PC-9 (cell line): Measurements from ENCODE around the gene SEMA3B. TPM values are rescaled to one million over a fixed set of nuclear protein-coding genes. Genes with fewer than 3 reads are reported as not detected.

ENCODE experiments used
- BruUV-seq: library from RNA; stranded (reverse); fragments of 400-500 nt; replicated peaks from 2 replicates; lab custom pipeline; 2021; lab: Mats Ljungman, UMichigan
- CTCF ChIA-PET: fragments of 300-600 bp; sonication (Branson Sonifier 250); formaldehyde crosslinking; loops from one replicate; lab custom pipeline; 2022; ENCODE audit warnings: antibody characterized with exemption; lab: Charles Lee
- POLR2A ChIA-PET: fragments of 300-600 bp; sonication (Branson Sonifier 250); formaldehyde crosslinking; loops from one replicate; lab custom pipeline; 2022; ENCODE audit warnings: antibody characterized with exemption; ENCODE audit not compliant: unreplicated experiment; lab: Charles Lee
- DNase-seq, 2 experiments: peaks; one replicate each; pipeline versions ENCODE4 v3.0.0 to v3.0.0-alpha.2; 2015 to 2022; ENCODE audit warnings: mixed read lengths in 1 of 2
- H2AFZ ChIP-seq: fragments of 200-600 bp; sonication (generic); 2 replicates; pipeline ENCODE4 v1.8.1; 2017; ENCODE audit warnings: antibody characterized with exemption
- H3F3A ChIP-seq: fragments of 200-600 bp; sonication (generic); 2 replicates; pipeline ENCODE4 v1.8.1; 2017; ENCODE audit warnings: antibody characterized with exemption, mild to moderate bottlenecking, low read depth; ENCODE audit not compliant: insufficient read depth
- H3K27ac ChIP-seq: fragments of 200-600 bp; sonication (generic); 2 replicates; pipeline ENCODE4 v1.6.1; 2016; ENCODE audit warnings: mixed run types
- H3K27me3 ChIP-seq: fragments of 200-600 bp; sonication (generic); 2 replicates; pipeline ENCODE4 v1.6.1; 2016; ENCODE audit warnings: low read depth, mixed run types; ENCODE audit not compliant: insufficient read depth
- H3K36me3 ChIP-seq: fragments of 200-600 bp; sonication (generic); 2 replicates; pipeline ENCODE4 v1.6.1; 2016; ENCODE audit warnings: low read depth, mixed run types
- H3K4me1 ChIP-seq: fragments of 200-600 bp; sonication (generic); replicated peaks from 2 replicates; pipeline ENCODE4 v1.6.1; 2016; ENCODE audit warnings: mixed run types; ENCODE audit not compliant: insufficient read depth
- H3K4me2 ChIP-seq: fragments of 200-600 bp; sonication (generic); 2 replicates; pipeline ENCODE4 v1.6.1; 2017; ENCODE audit warnings: mixed run types
- H3K4me3 ChIP-seq: fragments of 200-600 bp; sonication (generic); 2 replicates; pipeline ENCODE4 v1.6.1; 2016; ENCODE audit warnings: mixed run types
- H3K79me2 ChIP-seq: fragments of 200-600 bp; sonication (generic); 2 replicates; pipeline ENCODE4 v1.6.1; 2017; ENCODE audit warnings: low read depth, mixed run types
- H3K9me2 ChIP-seq: fragments of 200-600 bp; sonication (generic); 2 replicates; pipeline ENCODE4 v1.8.1; 2017; ENCODE audit warnings: mild to moderate bottlenecking; ENCODE audit not compliant: insufficient read depth
- H3K9me3 ChIP-seq: fragments of 200-600 bp; sonication (generic); 2 replicates; pipeline ENCODE4 v1.8.1; 2016; ENCODE audit warnings: low read depth; ENCODE audit not compliant: insufficient read depth
- H4K20me1 ChIP-seq: fragments of 200-600 bp; sonication (generic); 2 replicates; pipeline ENCODE4 v1.8.1; 2017; ENCODE audit not compliant: insufficient read depth
- EZH2 ChIP-seq: fragments of 200-600 bp; sonication (generic); IDR thresholded peaks from 2 replicates; pipeline ENCODE4 v1.8.0; 2017; ENCODE audit warnings: antibody characterized with exemption, low read depth
- intact Hi-C: fragments of 100-400 bp; cut with micrococcal nuclease; formaldehyde crosslinking; loops from one replicate; pipeline ENCODE4 v1.10.0; 2022; ENCODE audit not compliant: unreplicated experiment
- microRNA-seq: library from miRNA; unstranded; fragments of <30 nt; microRNA quantifications from one replicate; pipeline ENCODE4 v1.2.0, GENCODE V29; 2021; ENCODE audit warnings: borderline number of aligned reads, borderline replicate concordance
- total RNA-seq: library from RNA; stranded (reverse); gene quantifications from 2 replicates; pipeline ENCODE4 v1.2.3, GENCODE V29; 2021
- TF ChIP-seq, protein P1 (sequence below): fragments of 200-600 bp; sonication (generic); conservative IDR thresholded peaks from 2 replicates; pipeline ENCODE4 v1.6.1; 2017; ENCODE audit warnings: mixed run types, antibody characterized with exemption, mild to moderate bottlenecking, moderate library complexity

The SEMA3B gene
- total RNA-seq, 1 experiment from 2014 or later: 52.4 TPM

DNA sequence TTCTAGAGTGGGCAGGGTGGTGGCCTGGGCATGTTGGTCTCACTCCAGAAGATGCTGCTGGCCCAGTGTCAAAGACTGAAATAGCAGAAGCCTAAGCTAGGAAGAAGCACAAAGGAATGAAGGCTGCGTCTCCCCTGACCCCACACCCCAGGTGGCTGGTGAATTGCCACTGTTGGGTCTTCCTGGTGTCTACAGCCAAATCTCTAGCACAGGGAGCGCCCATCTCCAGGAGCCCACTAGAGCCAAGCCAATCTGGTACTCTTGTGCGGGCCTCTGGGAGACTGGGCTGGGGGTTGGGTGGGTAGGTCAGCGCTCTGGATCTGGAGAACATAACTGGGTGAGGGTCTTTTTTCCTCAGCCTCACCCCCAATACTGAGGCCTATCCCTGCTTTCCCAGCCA, 58.2 kb downstream of the SEMA3B start:
- H3K79me2 ChIP-seq: peaks cover 17% of the 10 kb centered on the region
- H3K4me3 ChIP-seq: peak overlapping the region; percentile 90
- H3K27me3 ChIP-seq: no peaks in the 10 kb centered on the region
- DNase-seq: no peak
- no peaks in the 10 kb centered on the region for H3K36me3 ChIP-seq
- H3K27ac ChIP-seq: no peak overlapping the region
- CTCF ChIA-PET: no interaction called here
- peaks cover 21% of the 10 kb centered on the region for H3F3A ChIP-seq
- H3K4me1 ChIP-seq: peaks cover 3% of the 10 kb centered on the region; the same call in 1 of the 2 replicates
- no peaks in the 10 kb centered on the region for H3K9me3 ChIP-seq
- peak overlapping the region; percentile 94 for H3K4me2 ChIP-seq
- BruUV-seq: TSS peak; percentile 28
- no peaks in the 10 kb centered on the region; the same call in 1 of the 2 replicates for H4K20me1 ChIP-seq
- POLR2A ChIA-PET: no interaction called here
- no peak for TF ChIP-seq EZH2
- TF ChIP-seq, protein P1, sequence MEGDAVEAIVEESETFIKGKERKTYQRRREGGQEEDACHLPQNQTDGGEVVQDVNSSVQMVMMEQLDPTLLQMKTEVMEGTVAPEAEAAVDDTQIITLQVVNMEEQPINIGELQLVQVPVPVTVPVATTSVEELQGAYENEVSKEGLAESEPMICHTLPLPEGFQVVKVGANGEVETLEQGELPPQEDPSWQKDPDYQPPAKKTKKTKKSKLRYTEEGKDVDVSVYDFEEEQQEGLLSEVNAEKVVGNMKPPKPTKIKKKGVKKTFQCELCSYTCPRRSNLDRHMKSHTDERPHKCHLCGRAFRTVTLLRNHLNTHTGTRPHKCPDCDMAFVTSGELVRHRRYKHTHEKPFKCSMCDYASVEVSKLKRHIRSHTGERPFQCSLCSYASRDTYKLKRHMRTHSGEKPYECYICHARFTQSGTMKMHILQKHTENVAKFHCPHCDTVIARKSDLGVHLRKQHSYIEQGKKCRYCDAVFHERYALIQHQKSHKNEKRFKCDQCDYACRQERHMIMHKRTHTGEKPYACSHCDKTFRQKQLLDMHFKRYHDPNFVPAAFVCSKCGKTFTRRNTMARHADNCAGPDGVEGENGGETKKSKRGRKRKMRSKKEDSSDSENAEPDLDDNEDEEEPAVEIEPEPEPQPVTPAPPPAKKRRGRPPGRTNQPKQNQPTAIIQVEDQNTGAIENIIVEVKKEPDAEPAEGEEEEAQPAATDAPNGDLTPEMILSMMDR: no peak
- H2AFZ ChIP-seq: no peak overlapping the region
- intact Hi-C loops: no loop called here
- no peaks in the 10 kb centered on the region for H3K9me2 ChIP-seq

Small RNA genes within 50 kb of the gene (microRNA-seq; reads per million reads assigned to microRNA genes)
- not detected for gene MIR5787

Other genes with a start within 250 kb of the SEMA3B start
- 87.7 and 90.2 TPM in 2 replicates for gene RBM5, start 180.2 kb upstream of the SEMA3B start, total RNA-seq
- 34.0 and 49.1 TPM in 2 replicates for gene SEMA3F, start 113.8 kb upstream of the SEMA3B start, total RNA-seq
- gene GNAT1, start 77.5 kb upstream of the SEMA3B start, total RNA-seq: 0.48 TPM in 1 of 2 replicates, not detected in the other
- 0.33 and 0.37 TPM in 2 replicates for gene SLC38A3, start 63.9 kb upstream of the SEMA3B start, total RNA-seq
- gene GNAI2, start 32.9 kb upstream of the SEMA3B start, total RNA-seq: 156 and 201 TPM in 2 replicates
- gene LSMEM2, start 9.9 kb downstream of the SEMA3B start, total RNA-seq: 0.35 and 0.55 TPM in 2 replicates
- gene IFRD2, start 23.3 kb downstream of the SEMA3B start, total RNA-seq: 93.1 and 118 TPM in 2 replicates
- 10.2 and 12.2 TPM in 2 replicates for gene HYAL3, start 30.3 kb downstream of the SEMA3B start, total RNA-seq
- gene NAA80, start 30.3 kb downstream of the SEMA3B start, total RNA-seq: 25.2 and 25.7 TPM in 2 replicates
- gene HYAL1, start 34.4 kb downstream of the SEMA3B start, total RNA-seq: 1.3 and 1.9 TPM in 2 replicates
- 29.6 and 41.6 TPM in 2 replicates for gene HYAL2, start 53.6 kb downstream of the SEMA3B start, total RNA-seq
- gene TUSC2, start 59.1 kb downstream of the SEMA3B start, total RNA-seq: 24.7 and 28.5 TPM in 2 replicates
- 15.9 and 17.7 TPM in 2 replicates for gene RASSF1, start 71.7 kb downstream of the SEMA3B start, total RNA-seq
- 4.4 and 8.7 TPM in 2 replicates for gene ZMYND10, start 76.6 kb downstream of the SEMA3B start, total RNA-seq
- gene NPRL2, start 81.6 kb downstream of the SEMA3B start, total RNA-seq: 24.1 and 25.4 TPM in 2 replicates
- 15.7 and 19.3 TPM in 2 replicates for gene CYB561D2, start 81.7 kb downstream of the SEMA3B start, total RNA-seq
- gene TMEM115, start 90.4 kb downstream of the SEMA3B start, total RNA-seq: 35.2 and 43.5 TPM in 2 replicates
- not detected in 2 replicates for gene CACNA2D2, start 234.5 kb downstream of the SEMA3B start, total RNA-seq